HEK293T (cell line): Measurements from ENCODE around the gene OTUD6A.

ENCODE experiments used
- BHLHE40 ChIP-seq: fragments of 450-650 bp; IDR thresholded peaks from 2 replicates; pipeline ENCODE4 v1.6.1; 2016; ENCODE audit warnings: mild to moderate bottlenecking, moderate library complexity, borderline replicate concordance
- ELF4 ChIP-seq: fragments of 450-650 bp; IDR thresholded peaks from 2 replicates; pipeline ENCODE4 v1.6.1; 2017; ENCODE audit warnings: antibody characterized with exemption
- FOXK2 ChIP-seq: fragments of 450-650 bp; IDR thresholded peaks from 2 replicates; pipeline ENCODE4 v1.6.1; 2016; ENCODE audit warnings: mild to moderate bottlenecking
- FOXM1 ChIP-seq: fragments of 450-650 bp; IDR thresholded peaks from 2 replicates; pipeline ENCODE4 v1.6.1; 2017; ENCODE audit warnings: mild to moderate bottlenecking, borderline replicate concordance
- LEF1 ChIP-seq: fragments of 450-650 bp; IDR thresholded peaks from 2 replicates; pipeline ENCODE4 v1.6.1; 2017; ENCODE audit warnings: mild to moderate bottlenecking, borderline replicate concordance
- NFRKB ChIP-seq: fragments of 450-650 bp; IDR thresholded peaks from 2 replicates; pipeline ENCODE4 v1.6.1; 2016; ENCODE audit warnings: mild to moderate bottlenecking, moderate library complexity
- SP1 ChIP-seq: fragments of 450-650 bp; IDR thresholded peaks from 2 replicates; pipeline ENCODE4 v1.6.1; 2017
- TARDBP ChIP-seq: fragments of 450-650 bp; IDR thresholded peaks from 2 replicates; pipeline ENCODE4 v1.6.1; 2016
- ZNF384 ChIP-seq: fragments of 450-650 bp; IDR thresholded peaks from 2 replicates; pipeline ENCODE4 v1.6.1; 2016
- TF ChIP-seq, protein P1 (sequence below): fragments of 450-650 bp; IDR thresholded peaks from 2 replicates; pipeline ENCODE4 v1.6.1; 2016

- TF ChIP-seq ELF4: no peak
- TF ChIP-seq, protein P1, sequence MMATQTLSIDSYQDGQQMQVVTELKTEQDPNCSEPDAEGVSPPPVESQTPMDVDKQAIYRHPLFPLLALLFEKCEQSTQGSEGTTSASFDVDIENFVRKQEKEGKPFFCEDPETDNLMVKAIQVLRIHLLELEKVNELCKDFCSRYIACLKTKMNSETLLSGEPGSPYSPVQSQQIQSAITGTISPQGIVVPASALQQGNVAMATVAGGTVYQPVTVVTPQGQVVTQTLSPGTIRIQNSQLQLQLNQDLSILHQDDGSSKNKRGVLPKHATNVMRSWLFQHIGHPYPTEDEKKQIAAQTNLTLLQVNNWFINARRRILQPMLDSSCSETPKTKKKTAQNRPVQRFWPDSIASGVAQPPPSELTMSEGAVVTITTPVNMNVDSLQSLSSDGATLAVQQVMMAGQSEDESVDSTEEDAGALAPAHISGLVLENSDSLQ: no peak
- TF ChIP-seq ZNF384: no peak
- no peak for TF ChIP-seq SP1
- TF ChIP-seq FOXM1: no peak
- TF ChIP-seq TARDBP: no peak
- TF ChIP-seq FOXK2: no peak
- TF ChIP-seq BHLHE40: no peak
- no peak for TF ChIP-seq NFRKB
- no peak for TF ChIP-seq LEF1
Observed at GRCh38 chrX:70087857-70088630, 25.8 kb downstream of the OTUD6A start.
